ENCODE results near the gene FAM186B.

The FAM186B gene

GRCh38 chr12:49541911-49542505, 63.4 kb downstream of the FAM186B start:
- DNase-seq (ENCODE audit: extremely low read depth, low read depth) = no peak
- no peak overlapping the region for H3K4me3 ChIP-seq (replicated peaks; ENCODE audit: low read depth, low read length)
- no peak for TF ChIP-seq CTCF (IDR thresholded peaks at IDR 0.05; ENCODE audit: low read depth, low read length, missing control alignments)

GRCh38 chr12:49541140-49541861, 64.1 kb downstream of the FAM186B start:
- no peak for DNase-seq (ENCODE audit: extremely low read depth, low read depth)
- no peak overlapping the region for H3K4me3 ChIP-seq (replicated peaks; ENCODE audit: low read depth, low read length)
- TF ChIP-seq CTCF (IDR thresholded peaks at IDR 0.05; ENCODE audit: low read depth, low read length, missing control alignments) = no peak

GRCh38 chr12:49540229-49541139, 65.0 kb downstream of the FAM186B start:
- TF ChIP-seq CTCF (IDR thresholded peaks at IDR 0.05; ENCODE audit: low read depth, low read length, missing control alignments) = no peak
- no peak for DNase-seq (ENCODE audit: extremely low read depth, low read depth)
- H3K4me3 ChIP-seq (replicated peaks; ENCODE audit: low read depth, low read length) = no peak overlapping the region

GRCh38 chr12:49539406-49540228, 65.8 kb downstream of the FAM186B start:
- no peak for DNase-seq (ENCODE audit: extremely low read depth, low read depth)
- TF ChIP-seq CTCF (IDR thresholded peaks at IDR 0.05; ENCODE audit: low read depth, low read length, missing control alignments) = no peak
- no peak overlapping the region for H3K4me3 ChIP-seq (replicated peaks; ENCODE audit: low read depth, low read length)

GRCh38 chr12:49538510-49539403, 66.7 kb downstream of the FAM186B start, which contains the start of gene KCNH3:
Gene KCNH3 (plus strand): TSS chr12:49539030. CDS start chr12:49539417, 387 bp downstream.
- DNase-seq (ENCODE audit: extremely low read depth, low read depth) = no peak
- TF ChIP-seq CTCF (IDR thresholded peaks at IDR 0.05; ENCODE audit: low read depth, low read length, missing control alignments) = no peak
- H3K4me3 ChIP-seq (replicated peaks; ENCODE audit: low read depth, low read length) = peak within 1 kb of the TSS; percentile 25

Measured in HFF-Myc (cell line).